ENCODE measurements around the gene PITPNC1.

DNA sequence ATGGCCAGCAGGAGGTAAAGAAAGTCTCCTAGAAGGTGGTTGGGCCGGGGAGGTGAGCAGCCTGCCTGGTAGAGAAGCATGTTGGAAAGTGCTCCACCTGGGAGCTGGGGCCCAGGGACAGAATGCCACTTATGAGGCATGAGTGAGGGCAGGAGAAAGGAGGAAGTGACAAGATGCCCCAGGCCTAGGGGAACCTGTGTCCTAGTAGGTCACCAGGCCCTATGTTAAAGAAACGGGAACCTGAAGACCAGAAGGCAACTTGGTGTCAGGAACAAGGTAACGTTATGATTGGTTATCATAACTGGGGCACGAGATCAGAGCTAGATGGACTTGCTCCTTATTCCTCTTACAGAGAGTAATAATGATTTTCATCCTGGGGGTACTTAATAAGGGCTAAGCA lies 34.3 kb downstream of the PITPNC1 start:
- no peak for TF ChIP-seq CTCF (IDR thresholded peaks at IDR 0.05; ENCODE audit: insufficient read depth, low read depth, low read length)
- TF ChIP-seq EZH2 (IDR thresholded peaks at IDR 0.05; ENCODE audit: insufficient read depth, low read length), result no peak
